Right atrium auricular region (tissue), 2 donors: Measurements from ENCODE around the gene EXOSC9. TPM values are rescaled to one million over a fixed set of nuclear protein-coding genes. Genes with fewer than 3 reads are reported as not detected.

Experiments
- DNase-seq: peaks from one replicate; pipeline ENCODE4 v3.0.0-alpha.2; 2019; ENCODE audit warnings: low spot score
- H3K27ac ChIP-seq, 2 donors: fragments of 200-600 bp; sonication (generic); 1 replicate in 1 of 2; 2 replicates in 1 of 2; pipeline ENCODE4 v1.5.1; 2016 to 2019
- H3K27me3 ChIP-seq, 2 donors: fragments of 200-600 bp; sonication (generic); one replicate each; pipeline versions ENCODE4 v1.5.1 to v1.6.0; 2017 to 2019
- H3K36me3 ChIP-seq: fragments of 200-600 bp; sonication (generic); one replicate; pipeline ENCODE4 v1.5.1; 2016
- H3K4me1 ChIP-seq, 2 donors: fragments of 200-600 bp; sonication (generic); one replicate each; pipeline versions ENCODE4 v1.5.1 to v1.6.0; 2017 to 2019
- H3K4me3 ChIP-seq, 2 donors: fragments of 200-600 bp; sonication (generic); 1 replicate in 1 of 2; 2 replicates in 1 of 2; pipeline ENCODE4 v1.5.1; 2017 to 2019; ENCODE audit warnings: mild to moderate bottlenecking in 1 of 2, moderate library complexity in 1 of 2
- H3K9me3 ChIP-seq, 2 donors: fragments of 200-600 bp; sonication (generic); one replicate each; pipeline ENCODE4 v1.5.1; 2019
- total RNA-seq, 2 donors: library from RNA; depleted of rRNA; stranded (reverse); fragments of >200 nt; gene quantifications; one replicate each; pipeline ENCODE4 v1.1.0, GENCODE V29; 2016
- TF ChIP-seq, protein P1 (sequence below), 2 donors: fragments of 200-600 bp; sonication (generic); IDR thresholded peaks; one replicate each; pipeline ENCODE4 v1.5.1; 2019; ENCODE audit warnings: antibody characterized with exemption in 2 of 2

EXOSC9 gene
- total RNA-seq, 2 donors from 2014 or later = 18.8 TPM

DNA sequence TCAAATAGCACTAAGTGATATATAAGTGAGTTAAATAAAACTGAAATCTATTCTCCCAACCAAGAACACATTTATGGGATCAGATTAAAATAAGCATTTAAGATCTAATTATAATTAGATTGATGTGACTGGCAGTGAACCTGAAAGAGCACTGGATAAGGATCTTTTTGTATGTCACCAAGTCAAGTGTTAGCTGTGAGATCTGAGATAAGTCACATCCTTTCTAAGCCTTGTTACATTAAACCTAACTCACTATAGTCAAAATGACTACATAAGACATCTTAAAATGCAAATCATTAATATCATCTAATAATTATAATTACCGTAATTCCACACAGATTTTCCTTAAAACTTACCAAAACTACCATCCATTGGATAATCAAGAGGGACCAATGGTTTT, 20.9 kb downstream of the EXOSC9 start:
- Histone ChIP-seq H3K27me3 (no peaks in the 10 kb centered on the region), H3K36me3 (no peaks in the 10 kb centered on the region), H3K27ac (no peak overlapping the region), H3K9me3 (no peaks in the 10 kb centered on the region), H3K4me1 (peaks cover 0 to 18% of the 10 kb centered on the region in 2 donors), H3K4me3 (no peak overlapping the region)
- TF ChIP-seq, protein P1, sequence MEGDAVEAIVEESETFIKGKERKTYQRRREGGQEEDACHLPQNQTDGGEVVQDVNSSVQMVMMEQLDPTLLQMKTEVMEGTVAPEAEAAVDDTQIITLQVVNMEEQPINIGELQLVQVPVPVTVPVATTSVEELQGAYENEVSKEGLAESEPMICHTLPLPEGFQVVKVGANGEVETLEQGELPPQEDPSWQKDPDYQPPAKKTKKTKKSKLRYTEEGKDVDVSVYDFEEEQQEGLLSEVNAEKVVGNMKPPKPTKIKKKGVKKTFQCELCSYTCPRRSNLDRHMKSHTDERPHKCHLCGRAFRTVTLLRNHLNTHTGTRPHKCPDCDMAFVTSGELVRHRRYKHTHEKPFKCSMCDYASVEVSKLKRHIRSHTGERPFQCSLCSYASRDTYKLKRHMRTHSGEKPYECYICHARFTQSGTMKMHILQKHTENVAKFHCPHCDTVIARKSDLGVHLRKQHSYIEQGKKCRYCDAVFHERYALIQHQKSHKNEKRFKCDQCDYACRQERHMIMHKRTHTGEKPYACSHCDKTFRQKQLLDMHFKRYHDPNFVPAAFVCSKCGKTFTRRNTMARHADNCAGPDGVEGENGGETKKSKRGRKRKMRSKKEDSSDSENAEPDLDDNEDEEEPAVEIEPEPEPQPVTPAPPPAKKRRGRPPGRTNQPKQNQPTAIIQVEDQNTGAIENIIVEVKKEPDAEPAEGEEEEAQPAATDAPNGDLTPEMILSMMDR (IDR thresholded peaks at IDR 0.05) = no peak
- DNase-seq = no peak

DNA sequence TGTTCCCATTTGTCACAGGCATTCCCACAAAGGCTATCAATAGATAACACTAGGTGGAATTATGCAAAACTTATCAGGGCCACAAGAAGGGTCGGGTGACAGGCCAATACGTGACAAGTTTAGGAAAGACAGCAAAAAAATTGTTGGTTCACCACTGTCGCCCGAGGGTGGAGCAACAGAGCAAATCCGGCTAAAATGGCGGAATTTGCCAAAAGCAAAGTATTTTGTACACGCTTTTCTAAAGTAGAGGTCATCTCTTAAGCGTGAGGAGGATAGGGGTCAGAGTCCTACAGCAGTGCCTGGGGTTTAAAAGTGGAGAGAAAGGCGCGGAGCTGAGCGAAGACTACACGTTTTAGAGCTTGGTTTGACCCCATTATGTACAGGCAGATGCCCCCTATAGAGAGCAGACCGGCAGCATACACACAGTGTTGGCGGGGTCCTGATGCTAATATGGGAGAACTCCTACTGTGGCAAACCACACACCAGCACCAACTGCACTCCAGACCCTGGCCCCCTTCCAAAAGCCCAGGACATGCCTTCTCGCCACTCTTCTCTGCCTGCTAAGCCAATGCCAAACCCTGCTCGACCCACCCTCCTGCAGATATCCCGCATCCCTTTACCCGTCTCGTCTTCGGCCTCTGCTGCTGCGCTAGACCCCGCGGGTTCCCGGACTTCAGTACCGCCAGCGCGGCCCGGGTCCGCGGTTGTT, 21.8 kb downstream of the EXOSC9 start:
- Histone ChIP-seq H3K4me3 (peak overlapping the region; percentile 42 to 74), H3K36me3 (no peaks in the 10 kb centered on the region), H3K27ac (peak overlapping the region in 1 of 2 donors; percentile 80), H3K9me3 (no peaks in the 10 kb centered on the region), H3K27me3 (no peaks in the 10 kb centered on the region), H3K4me1 (peaks cover 0 to 18% of the 10 kb centered on the region in 2 donors)
- DNase-seq = no peak
- TF ChIP-seq, protein P1 (IDR thresholded peaks at IDR 0.05) = no peak

DNA sequence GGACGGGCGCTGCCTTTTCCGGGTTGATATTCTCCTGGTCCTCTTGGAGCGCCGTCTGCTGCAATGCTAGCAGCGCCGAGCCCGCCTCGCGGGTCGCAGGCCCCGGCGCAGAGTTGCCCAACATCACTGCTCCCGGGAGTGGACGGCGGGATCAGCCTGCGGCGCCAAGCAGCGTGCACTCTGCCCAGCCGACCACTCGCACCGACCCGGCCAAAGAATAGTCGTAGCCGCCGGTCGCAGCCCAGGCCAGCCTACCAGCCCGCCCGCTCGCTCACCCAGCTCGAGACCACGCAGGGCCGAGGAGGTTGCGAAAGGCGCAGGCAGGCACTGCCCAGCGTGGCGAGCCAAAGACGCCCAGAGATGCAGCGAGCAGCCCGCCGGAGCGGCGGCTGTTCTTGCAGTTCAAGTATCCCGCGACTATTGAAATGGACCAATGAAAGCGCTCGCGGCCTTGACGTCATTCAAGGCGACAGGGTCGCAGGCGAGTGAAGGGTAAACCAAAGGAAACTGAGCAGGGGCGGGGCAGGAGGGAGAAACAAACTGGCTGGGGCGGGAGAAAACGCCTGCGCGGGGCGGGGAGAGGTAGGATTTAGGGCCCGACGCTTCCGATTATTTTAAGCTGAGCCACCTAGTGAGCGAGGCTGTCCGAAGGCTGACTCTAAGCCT, 22.5 kb downstream of the EXOSC9 start, which contains the start of gene CCNA2:
Gene CCNA2, minus strand, starts transcription at position 379 of the 666 bp plus-strand sequence. Its CDS starts 255 bp downstream, at position 124.
- DNase-seq = peak; percentile 98
- Histone ChIP-seq H3K27ac (peak within 1 kb of the TSS; percentile 68 to 80), H3K27me3 (no peaks in the 10 kb centered on the region), H3K4me1 (peaks cover 0 to 18% of the 10 kb centered on the region in 2 donors), H3K9me3 (no peaks in the 10 kb centered on the region), H3K4me3 (peak within 1 kb of the TSS; percentile 42 to 74), H3K36me3 (no peaks in the 10 kb centered on the region)
- TF ChIP-seq, protein P1 (IDR thresholded peaks at IDR 0.05) = peak in 1 of 2 donors; percentile 36

DNA sequence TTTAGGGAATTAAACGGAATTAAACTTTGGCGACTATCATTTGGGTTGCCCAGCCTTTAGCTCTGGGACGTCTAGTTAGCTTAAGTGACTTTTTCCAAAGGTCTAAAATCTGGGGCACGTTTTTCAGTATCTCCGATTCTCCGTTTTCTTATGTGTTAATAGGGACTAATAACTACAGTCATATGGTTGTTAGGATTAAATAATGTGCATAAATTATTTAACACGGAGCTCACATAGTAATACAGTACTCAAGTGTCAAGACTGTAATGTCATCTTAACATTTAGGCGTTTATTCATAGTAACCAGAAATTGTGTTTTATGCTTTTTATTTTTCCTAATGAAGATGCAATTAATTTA, 23.0 kb downstream of the EXOSC9 start:
- Histone ChIP-seq H3K36me3 (no peaks in the 10 kb centered on the region), H3K9me3 (no peaks in the 10 kb centered on the region), H3K27me3 (no peaks in the 10 kb centered on the region), H3K27ac (peak overlapping the region; percentile 68 to 80), H3K4me3 (peak overlapping the region; percentile 42 to 74), H3K4me1 (peaks cover 0 to 18% of the 10 kb centered on the region in 2 donors)
- DNase-seq = no peak
- TF ChIP-seq, protein P1 (IDR thresholded peaks at IDR 0.05) = no peak

DNA sequence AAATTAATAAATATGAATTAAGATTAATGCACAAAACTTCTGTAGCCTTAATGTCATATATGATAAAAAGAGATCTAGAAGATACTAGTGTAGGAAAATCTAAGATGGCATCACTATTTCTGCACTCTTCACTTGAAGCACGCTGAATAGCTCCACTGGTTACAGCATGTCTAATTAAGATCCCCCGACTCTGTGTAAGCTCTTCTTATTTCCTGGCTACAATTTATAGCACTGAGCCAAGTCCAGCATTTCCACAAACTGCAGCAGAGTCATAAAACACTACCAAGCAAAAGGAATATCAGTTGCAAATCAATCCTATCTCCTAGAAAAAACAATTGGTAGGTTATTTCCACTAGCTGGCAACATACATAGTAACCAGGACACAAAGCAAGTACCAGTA, 23.8 kb downstream of the EXOSC9 start:
- no peak for DNase-seq
- TF ChIP-seq, protein P1 (IDR thresholded peaks at IDR 0.05) = no peak
- Histone ChIP-seq H3K36me3 (peaks cover 6% of the 10 kb centered on the region), H3K27ac (no peak overlapping the region), H3K9me3 (no peaks in the 10 kb centered on the region), H3K27me3 (no peaks in the 10 kb centered on the region), H3K4me1 (peaks cover 0 to 18% of the 10 kb centered on the region in 2 donors), H3K4me3 (no peak overlapping the region)
